ENCODE data around the gene SH2B2. TPM values are rescaled to one million over a fixed set of nuclear protein-coding genes. Genes with fewer than 3 reads are reported as not detected.

The SH2B2 gene
- 6.1 TPM for total RNA-seq

DNA sequence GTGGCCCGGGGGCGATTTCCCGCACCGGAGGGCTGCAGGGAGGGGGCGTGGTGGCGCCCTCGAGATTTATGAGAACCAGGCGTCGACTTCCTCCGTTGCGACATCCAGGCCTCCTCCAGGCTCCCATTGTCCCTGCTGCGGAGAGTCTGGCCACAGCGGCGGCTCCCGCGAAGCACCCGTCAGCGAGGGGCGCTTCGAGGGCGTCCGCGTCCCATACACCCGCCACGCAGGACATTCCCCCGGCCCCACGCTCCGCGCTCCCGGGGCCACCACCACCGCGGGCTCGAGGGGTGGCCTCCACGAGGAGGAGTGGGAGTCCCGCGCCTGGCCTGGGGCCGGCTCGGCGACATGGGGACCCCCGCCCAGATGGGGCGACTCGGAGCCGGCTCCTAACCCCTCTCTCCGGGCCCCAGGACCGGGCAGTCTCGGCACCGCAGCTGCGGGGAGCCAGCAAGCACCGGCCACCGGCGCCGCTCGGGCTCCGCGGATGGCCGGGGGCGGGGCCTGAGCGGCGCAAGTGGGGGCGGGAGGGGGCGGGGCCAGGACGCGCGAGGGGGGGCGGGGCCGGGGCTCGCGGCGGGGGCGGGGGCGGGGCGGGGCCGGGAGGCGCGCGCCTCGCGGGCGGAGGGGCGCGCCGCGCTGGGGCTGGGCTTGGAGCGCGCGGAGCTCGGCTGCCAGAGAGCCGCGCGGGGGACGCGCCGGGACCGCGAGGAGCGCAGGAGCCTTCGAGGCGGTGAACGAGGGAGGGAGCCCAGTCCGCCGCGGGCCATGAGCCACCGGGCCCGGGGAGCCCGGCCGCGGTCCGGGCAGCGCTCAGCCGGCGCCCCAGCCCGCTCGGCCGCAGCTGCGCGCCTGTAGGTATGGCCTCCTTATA lies at the start of gene SH2B2:
SH2B2 (plus strand) TSS at position 632 of the 874 bp plus-strand sequence. CDS start 13,683 bp downstream, outside the sequence.
- DNase-seq (ENCODE audit: low spot score), result peak; percentile 75

DNA sequence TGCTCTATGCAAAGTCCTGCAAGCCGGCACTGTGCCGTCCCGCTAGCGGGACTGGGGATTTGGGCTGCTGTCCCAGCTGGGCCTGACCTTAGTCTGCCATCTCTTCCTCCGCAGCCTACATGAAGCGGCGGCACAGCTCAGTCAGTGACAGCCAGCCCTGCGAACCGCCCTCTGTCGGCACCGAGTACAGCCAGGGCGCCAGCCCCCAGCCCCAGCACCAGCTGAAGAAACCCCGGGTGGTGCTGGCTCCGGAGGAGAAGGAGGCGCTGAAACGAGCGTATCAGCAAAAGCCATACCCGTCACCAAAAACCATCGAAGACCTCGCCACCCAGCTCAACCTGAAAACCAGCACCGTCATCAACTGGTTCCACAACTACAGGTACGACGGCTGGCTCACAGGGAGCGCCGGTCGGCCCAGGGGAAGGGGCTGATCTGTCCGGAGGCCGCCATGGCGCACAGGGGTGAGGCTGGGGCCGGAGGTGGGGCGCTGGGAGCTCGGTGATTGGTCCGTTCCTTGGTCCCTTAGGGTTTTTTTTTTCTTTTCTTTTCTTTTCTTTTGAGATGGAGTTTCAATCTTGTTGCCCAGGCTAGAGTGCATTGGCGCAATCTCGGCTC lies 47.4 kb upstream of the SH2B2 start:
- DNase-seq (ENCODE audit: low spot score), result no peak

DNA sequence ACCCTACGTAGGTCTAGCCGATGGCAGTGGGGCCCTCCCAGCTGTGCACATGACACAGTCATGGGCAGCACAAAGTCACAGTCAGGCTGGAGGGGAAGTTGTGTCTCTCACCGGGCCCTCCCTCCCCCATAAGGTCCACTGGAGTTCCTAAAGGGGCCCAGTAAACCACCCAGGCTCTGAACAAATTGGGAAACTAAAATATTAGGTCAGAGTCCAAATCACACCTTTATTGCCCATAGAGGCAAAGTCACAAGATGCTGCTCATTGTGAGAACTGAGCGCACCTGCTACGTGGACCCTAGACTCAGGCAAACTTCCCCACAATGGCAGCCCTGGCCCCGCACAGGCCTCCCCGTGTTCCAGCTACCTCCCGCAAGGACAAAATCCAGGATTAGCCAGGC lies 45.2 kb upstream of the SH2B2 start:
- no peak for DNase-seq (ENCODE audit: low spot score)

DNA sequence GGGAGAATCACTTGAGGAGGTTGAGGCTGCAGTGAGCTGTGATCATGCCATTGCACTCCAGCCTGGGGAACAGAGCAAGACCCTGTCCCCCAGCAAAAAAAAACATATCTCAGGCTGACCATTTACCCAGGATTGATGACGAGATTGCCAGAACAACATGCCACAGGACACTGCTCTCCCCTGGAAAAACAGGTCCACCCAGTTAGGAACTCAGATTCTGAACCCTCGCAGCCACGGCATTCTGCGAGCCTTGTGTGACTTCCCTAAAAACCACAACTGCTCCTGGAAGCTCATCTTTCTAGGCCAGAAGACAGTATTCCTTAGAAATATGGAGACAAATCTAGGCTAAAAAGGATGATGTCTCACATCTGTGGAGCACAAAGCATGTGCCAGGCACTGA lies 42.1 kb upstream of the SH2B2 start:
- no peak for DNase-seq (ENCODE audit: low spot score)

DNA sequence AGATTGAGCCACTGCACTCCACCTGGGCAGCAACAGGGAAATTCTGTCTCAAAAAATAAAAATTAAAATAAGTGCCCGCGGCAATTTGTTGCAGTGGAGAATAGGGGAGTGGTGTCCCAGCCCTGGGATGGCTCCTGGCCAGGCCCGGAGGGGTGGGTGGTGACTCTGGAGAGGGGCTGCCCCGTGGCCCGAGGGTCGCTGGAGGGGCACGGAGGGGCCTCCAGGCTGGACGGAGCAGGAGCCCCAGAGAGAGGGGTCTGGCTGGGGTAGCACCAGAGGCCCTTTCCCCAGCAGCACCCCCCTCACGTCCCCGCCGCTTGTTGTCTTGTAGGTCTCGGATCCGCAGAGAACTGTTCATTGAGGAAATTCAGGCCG lies 38.6 kb upstream of the SH2B2 start:
- no peak for DNase-seq (ENCODE audit: low spot score)

DNA sequence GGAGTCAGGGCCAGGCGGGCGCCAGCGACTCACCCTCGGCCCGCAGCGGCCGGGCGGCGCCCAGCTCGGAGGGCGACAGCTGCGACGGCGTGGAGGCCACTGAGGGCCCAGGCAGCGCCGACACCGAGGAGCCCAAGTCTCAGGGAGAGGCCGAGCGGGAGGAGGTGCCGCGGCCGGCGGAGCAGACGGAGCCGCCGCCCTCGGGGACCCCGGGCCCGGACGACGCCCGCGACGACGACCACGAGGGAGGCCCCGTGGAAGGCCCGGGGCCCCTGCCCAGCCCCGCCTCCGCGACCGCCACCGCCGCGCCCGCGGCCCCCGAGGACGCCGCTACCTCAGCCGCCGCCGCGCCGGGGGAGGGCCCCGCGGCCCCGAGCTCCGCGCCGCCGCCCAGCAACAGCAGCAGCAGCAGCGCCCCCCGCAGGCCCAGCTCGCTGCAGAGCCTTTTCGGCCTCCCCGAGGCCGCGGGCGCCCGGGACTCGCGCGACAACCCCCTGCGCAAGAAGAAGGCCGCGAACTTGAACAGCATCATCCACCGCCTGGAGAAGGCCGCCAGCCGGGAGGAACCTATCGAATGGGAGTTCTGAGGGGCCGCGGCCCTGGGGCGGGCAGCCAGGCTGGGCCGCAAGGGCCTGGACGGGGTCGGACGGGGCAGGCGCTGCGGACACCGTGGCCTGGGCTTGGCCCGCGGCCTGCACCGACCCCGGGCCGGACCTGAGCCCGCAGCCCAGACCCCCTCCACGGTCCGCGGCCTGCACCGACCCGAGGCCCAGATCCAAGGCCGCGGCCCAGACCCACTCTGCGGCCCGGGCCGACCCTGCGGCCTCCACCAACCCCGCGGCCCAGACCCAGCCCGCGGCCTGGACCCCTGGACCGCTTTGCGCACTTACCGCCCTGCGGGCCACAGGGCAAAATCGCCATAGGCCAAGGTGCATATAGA lies 37.9 kb upstream of the SH2B2 start:
- no peak for DNase-seq (ENCODE audit: low spot score)

DNA sequence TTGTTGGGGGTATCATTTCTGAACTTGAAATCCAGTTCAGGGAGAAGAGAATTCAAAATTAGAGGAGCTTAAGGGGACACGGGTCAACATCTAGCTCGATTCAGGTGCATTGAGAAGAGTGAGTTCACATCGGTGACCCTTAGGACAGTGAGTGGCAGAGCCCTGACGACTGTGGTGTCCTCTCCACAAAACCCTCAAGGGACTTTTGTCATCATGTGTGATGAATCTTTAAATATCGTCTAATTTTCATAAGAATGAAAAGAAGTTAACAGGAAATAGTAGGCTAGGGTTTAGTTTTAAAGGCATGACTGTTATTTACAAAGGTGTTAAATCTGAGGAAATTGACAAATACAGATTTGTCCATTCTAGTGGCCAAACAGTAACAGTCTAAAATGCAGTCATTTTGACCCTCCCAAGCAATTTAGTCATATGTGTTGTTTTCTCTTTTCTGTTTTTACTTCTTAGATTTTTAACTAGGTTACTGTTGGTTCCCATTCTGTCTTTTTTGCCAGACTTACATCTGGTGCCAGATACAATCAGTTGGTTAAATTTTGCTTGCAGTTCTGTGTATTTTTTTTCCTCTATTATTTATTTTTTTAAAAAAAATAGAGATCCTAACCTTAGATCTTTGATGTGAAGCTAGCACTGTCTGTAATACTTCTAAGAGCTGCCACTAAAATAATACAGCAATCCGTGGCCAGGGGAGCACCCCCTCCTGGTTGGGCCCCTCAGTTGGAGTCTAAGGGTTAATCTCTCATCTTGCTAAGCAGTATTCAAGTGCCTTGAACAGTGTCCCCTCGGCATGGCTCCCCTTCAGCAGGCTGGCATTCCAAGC lies 34.9 kb upstream of the SH2B2 start:
- DNase-seq (ENCODE audit: low spot score), result no peak

DNA sequence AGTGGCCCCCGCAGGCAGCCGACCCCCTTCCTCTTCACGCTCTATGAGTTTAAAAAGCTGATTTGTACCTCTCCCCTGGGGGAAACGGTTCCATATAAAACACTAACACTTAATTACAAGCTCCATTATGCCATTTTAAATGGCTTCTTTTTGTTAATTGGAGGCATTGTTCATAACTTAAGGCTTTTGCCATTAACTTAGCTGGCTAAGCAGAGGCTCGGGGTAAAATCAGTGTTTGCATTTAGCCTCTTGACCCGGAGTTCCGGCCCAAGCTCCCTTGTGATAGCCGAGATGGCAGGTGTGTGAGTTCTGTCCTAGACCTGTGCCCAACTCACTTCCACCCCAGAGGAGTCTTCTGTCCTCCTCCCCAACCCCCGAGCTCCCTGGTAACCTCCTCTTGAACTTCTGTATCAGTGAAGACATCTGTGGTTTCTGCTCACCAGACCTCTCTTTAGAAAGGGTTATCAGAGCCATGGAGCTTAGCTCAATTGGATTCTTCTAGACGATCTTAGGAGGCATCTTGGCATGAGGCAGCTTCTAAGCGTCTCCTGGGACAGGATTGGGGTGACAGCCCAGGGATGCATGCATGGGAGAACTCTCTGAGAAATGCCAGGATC lies 34.2 kb upstream of the SH2B2 start:
- DNase-seq (ENCODE audit: low spot score), result no peak

DNA sequence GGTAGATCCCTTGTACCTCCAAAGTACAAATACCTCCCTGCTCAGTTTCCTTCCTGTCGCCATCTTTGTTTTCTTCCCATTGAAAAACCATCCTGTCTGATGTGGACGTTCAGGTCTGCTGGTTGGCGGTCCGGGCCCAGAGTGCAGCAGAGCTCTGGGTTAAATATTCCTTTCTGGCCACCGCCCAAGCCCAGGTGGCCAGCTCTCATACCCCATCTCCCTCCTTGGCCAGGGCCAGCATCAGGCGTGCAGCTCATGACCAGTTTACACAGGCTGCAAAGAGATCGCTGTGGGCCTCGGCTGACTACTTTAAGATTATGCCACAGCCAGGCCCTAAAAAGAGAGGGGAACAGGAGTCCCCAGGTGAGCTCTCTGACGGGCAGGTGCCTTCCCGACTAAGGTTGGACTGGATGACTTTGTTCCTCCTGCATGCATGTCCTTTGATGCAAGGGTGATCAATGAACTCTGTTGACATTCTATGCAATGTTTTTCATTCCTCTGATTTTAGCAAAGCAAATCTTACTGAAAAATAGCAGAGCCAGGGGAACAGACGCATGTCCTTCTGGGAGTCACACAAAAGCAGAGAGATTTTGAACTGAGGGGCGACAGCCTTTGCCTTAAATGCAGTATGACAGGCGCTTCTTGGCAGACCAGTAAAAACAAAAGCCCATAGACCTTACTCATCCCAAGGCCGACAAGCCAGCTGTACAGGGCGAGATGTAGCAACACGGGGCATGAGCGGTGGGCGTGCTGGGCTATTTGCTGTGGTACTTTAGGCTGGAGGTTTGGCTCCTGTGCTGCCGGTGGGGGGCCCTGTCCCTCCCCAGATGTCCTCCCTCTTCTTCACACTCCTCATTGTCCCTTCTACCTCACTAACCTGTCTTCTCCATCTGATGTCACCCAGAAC lies 33.3 kb upstream of the SH2B2 start:
- DNase-seq (ENCODE audit: low spot score), result no peak

DNA sequence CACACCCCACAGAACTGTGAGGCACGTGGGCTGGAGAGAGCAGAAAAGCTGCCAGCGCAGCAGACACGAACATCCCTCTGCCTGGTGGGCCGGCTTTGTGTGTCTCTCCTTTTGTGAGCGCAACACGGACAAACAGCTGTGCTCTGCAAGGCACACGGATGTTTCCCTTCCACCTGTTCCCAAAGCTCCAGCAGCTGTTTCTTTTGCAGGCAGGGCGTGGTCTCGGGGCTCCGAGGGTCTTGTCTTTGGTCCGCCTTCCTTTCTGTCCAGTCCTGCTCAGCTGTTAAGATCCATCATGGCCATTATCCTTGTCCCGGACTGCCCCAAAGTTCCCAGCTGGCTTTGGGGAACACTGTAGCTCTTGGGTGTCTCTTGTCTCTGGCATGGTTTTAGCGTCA lies 32.7 kb upstream of the SH2B2 start:
- DNase-seq (ENCODE audit: low spot score), result no peak

DNA sequence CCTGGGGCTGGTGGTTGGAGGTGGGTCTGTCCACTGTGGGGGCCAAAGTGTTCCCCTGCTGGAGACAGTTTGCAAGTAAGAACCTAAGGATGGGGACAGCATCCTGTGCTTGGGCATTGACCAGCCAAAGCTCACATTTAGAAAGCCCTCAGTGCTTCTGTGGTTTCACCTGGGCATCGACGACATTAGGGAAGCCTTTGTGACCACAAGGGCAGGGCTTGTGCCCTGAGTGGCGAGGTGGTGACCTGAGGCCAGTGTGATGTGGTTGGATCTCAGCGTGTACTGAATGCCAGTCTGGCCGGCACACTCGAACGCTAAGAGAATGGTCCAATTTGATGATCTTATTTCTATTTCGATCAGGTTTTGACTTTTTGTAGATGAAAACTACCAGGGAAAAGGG lies 32.1 kb upstream of the SH2B2 start:
- no peak for DNase-seq (ENCODE audit: low spot score)

DNA sequence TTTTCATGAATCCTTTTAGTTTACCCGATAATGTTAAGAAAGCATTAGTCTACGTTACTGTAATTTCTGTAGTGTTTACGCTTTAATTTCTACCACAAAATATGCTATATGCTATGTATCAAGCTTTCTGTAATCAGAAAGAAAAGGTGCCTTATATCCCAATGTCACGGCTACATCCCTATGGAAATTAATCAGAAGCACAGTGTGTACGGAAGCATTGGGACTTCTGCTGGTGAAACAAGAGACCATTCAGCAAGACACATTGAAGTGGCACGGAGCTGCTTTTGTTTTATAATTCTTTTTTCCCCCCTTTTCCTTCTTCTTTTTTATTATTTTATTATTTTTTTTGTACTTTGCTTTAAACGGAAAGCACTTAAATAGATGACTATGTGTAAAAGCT lies 31.2 kb upstream of the SH2B2 start:
- DNase-seq (ENCODE audit: low spot score), result no peak

DNA sequence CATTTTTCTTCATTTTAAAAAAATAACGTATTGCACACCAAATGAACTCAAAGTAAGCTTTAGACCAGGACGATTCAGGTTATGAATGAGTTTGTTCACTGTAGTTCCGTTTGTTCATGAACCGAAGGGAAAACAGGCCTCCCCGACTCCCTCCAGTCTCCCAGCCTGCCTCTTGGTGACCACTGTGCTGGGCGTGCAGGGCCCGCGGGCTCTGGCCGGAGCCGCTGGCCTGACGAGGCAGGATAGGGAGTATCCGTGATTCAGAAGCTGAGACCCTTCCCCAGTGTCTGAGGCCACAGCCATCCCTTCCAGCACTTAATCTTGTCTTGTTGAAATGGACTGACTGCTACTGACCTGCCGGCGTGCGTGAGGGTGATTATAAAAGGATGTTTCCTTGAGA lies 30.8 kb upstream of the SH2B2 start:
- no peak for DNase-seq (ENCODE audit: low spot score)

DNA sequence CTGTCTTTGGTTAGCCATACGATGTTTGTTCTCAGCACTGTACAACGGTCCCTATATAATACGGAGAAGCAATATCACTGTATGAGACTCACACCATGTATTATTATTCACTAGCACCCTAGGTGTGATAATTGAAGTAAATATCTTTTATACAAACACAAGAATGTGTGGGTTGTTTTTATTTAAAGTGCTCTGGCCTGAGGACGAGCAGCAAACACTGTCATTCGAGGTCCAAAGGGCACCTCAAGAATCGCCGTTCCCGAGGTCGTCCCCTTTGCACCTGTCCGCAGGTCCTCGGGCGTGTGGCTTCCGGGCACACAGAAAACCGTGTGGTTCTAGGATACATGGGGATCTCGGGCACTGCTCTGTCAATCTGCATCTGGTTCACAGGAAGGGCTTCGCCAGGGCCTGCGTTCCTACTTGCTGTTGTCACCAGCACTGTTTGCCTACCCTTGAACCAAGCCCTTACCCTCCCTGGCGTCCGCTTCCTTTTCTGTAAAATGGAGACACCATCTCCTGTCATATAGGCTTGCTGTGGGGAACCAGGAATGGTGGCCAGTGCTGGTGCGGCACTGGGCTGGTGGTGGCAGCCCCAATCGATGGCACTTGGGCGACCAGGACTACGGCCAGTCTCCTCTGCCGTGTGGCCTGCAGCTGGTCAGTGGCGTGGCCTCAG lies 28.5 kb upstream of the SH2B2 start:
- no peak for DNase-seq (ENCODE audit: low spot score)

DNA sequence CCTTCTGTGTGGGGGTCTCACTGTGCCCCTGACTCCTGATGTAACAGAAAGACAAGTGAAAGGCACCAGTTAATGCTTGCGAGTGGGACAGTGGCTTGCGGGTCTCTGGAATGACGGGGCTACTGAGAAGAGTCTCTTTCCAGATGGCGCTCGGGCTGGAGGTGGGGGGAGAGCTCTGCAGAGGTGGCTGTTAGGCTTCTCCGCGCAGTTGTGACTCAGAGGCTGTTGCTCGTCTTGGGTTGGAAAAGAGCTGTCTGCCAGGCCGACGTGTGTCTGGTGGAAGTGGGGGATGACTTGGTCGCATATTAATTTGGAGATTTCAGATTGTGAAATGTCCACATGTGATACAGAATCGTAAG lies 27.9 kb upstream of the SH2B2 start:
- no peak for DNase-seq (ENCODE audit: low spot score)

DNA sequence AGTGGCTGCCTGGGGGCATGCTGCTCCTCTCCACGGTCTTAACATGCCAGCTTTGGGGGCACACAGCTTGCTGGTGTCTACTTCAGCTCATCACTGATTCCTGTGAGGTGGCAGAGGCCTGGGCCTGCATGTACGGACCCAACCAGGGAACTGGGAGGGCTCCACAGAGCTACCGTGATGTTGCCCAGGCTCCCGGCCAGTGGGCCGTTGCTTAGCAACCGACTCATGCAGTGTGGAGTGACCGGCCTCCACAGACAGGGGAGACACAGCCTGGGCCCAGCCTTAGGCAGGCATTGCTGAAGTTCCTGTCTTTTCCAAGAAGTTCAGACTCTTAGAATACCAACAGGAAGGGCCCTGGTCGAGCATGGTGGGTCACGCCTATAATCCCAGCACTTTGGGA lies 25.8 kb upstream of the SH2B2 start:
- DNase-seq (ENCODE audit: low spot score), result no peak

DNA sequence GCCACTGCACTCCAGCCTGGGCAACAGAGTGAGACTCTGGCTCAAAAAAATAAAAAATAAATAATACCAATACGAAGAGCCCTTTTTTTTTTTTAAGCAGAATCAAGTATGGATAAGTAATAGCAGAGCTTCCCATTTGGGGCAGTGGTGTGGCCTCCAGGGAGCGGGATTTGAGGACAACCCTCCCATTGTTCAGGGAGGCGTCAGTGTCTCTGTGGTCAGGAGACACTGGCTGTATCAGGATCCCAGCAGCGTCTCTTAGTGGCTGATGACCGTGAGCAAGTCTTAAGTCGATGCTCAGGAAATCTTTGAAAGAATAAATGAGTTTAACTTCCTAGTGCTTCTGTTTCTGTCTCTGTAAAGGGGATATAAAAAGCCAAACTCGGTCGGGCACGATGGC lies 25.2 kb upstream of the SH2B2 start:
- DNase-seq (ENCODE audit: low spot score), result no peak

DNA sequence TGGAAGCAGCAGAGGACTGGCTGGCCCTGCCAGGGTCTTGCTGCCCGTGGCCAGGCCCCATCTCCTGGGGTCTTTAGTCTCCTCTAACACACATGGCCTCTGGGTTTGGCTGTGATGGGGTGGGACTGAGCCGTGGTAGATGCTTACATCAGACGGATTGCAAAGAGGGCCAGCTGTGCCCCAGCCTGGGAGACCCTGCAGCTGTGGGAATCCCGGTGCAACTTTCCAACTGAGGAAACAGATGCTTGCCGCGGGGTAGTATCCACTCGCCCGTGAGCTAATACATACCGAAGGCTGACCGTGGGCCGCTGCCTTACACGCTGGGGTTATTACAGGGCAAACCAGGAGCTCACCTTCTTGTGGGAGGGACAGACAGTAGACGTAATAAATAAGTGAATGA lies 24.1 kb upstream of the SH2B2 start:
- no peak for DNase-seq (ENCODE audit: low spot score)

DNA sequence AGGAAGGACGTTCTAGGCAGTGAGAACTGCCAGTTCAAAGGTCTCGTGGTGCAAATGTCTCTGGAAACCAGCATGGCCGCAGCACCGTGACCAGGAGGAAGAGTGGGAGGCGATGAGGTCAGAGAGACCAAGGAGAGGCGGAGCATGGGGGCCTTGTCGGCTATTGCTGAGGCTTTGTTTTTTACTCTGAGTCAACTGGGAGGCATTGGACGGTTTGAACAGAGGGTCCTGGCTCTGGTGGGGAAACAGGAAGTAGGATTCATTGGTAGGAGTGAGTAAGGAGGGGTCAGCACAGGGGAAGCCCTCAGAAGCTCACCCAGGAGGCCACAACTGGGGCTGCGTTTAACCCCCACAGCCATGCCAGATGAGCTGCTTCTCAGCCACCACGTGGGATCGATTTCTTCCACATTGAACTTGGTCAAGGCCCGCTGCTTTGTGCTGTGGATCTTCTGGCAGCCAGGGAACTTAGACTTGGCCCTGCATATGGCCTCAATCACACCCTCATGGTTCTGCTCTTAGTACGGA lies 22.2 kb upstream of the SH2B2 start:
- no peak for DNase-seq (ENCODE audit: low spot score)
